HCT116 (cell line): Measurements from ENCODE around the gene AOC2. TPM values are rescaled to one million over a fixed set of nuclear protein-coding genes. Genes with fewer than 3 reads are reported as not detected.

ENCODE experiments used
- ATAC-seq: fragments of 200-7000 bp; cut with Tn5 transposase; 2 replicates; pipeline ENCODE4 v1.9.1; 2020; ENCODE audit warnings: mild to moderate bottlenecking, moderate library complexity
- BruUV-seq: library from RNA; stranded (reverse); fragments of 400-500 nt; replicated peaks from 2 replicates; lab custom pipeline; 2021; lab: Mats Ljungman, UMichigan
- CTCF ChIA-PET: fragments of 300-600 bp; sonication (Branson Sonifier 250); formaldehyde crosslinking; loops from one replicate; lab custom pipeline; 2021; ENCODE audit warnings: antibody characterized with exemption; lab: Charles Lee
- POLR2A ChIA-PET: fragments of 300-600, 350-600 bp; sonication (Branson Sonifier 250); formaldehyde crosslinking; loops from one replicate; lab custom pipeline; 2021; ENCODE audit warnings: antibody characterized with exemption; lab: Charles Lee
- RAD21 ChIA-PET, 2 experiments: fragments of 300-600 bp; sonication (Branson Sonifier 250); formaldehyde crosslinking; loops; one replicate each; lab custom pipeline; 2023; ENCODE audit warnings: low total read pairs in 2 of 2; ENCODE audit not compliant: uncharacterized antibody in 2 of 2, unreplicated experiment in 2 of 2, low non-redundant PET in 1 of 2; lab: Charles Lee
- DNase-seq: peaks from one replicate; pipeline ENCODE4 v3.0.0-alpha.2; 2010; ENCODE audit warnings: low read depth, low spot score
- H2AFZ ChIP-seq: fragments of 200-600 bp; shearing (Covaris generic), sonication (generic); 2 replicates; pipeline ENCODE4 v1.6.1; 2017; ENCODE audit warnings: low read depth, mixed run types, mixed read lengths, antibody characterized with exemption, low read length; ENCODE audit not compliant: poor library complexity, severe bottlenecking
- H3K27ac ChIP-seq: 2 replicates; pipeline ENCODE4 v1.5.1; 2012; ENCODE audit warnings: low read depth, low read length
- H3K27me3 ChIP-seq: fragments of 200-600 bp; sonication (generic); 2 replicates; pipeline ENCODE4 v1.6.1; 2016; ENCODE audit warnings: mixed run types, low read length, mixed read lengths; ENCODE audit not compliant: insufficient read depth
- H3K36me3 ChIP-seq, 2 experiments: fragments of 200-500 bp in 1 of 2; fragments of 200-600 bp in 1 of 2; sonication (Bioruptor generic) in 1 of 2; sonication (generic) in 1 of 2; 2 replicates each; pipeline versions ENCODE4 v1.5.1 to v1.6.1; 2014 to 2016; ENCODE audit warnings: low read length in 2 of 2, inconsistent platforms in 1 of 2, mixed read lengths in 1 of 2, mixed run types in 1 of 2; ENCODE audit not compliant: insufficient read depth in 2 of 2, control insufficient read depth in 1 of 2
- H3K4me1 ChIP-seq, 2 experiments: fragments of 200-600 bp in 1 of 2; sonication (generic) in 1 of 2; 2 replicates each; pipeline versions ENCODE4 v1.5.1 to v1.6.1; 2012 to 2017; ENCODE audit warnings: low read length in 2 of 2, inconsistent platforms in 1 of 2, mild to moderate bottlenecking in 1 of 2, mixed read lengths in 1 of 2, mixed run types in 1 of 2, moderate library complexity in 1 of 2; ENCODE audit not compliant: insufficient read depth in 2 of 2, control insufficient read depth in 1 of 2
- H3K4me2 ChIP-seq: fragments of 200-600 bp; sonication (generic); 2 replicates; pipeline ENCODE4 v1.6.1; 2017; ENCODE audit warnings: mixed run types, low read length, mixed read lengths
- H3K4me3 ChIP-seq, 2 experiments: fragments of 200-600 bp in 1 of 2; sonication (generic) in 1 of 2; replicated peaks in 1 of 2; 2 replicates each; pipeline ENCODE4 v1.5.1; 2011 to 2016; ENCODE audit warnings: low read length in 2 of 2, control low read depth in 1 of 2, low read depth in 1 of 2, mild to moderate bottlenecking in 1 of 2, mixed read lengths in 1 of 2, mixed run types in 1 of 2
- H3K79me2 ChIP-seq: fragments of 200-600 bp; sonication (generic); 2 replicates; pipeline ENCODE4 v1.6.1; 2017; ENCODE audit warnings: mild to moderate bottlenecking, mixed run types, low read length, moderate library complexity, mixed read lengths; ENCODE audit not compliant: insufficient read depth
- H3K9ac ChIP-seq: fragments of 200-600 bp; sonication (generic); 2 replicates; pipeline ENCODE4 v1.6.1; 2016; ENCODE audit warnings: low read length, mixed read lengths
- H3K9me2 ChIP-seq: fragments of 200-600 bp; sonication (generic), shearing (Covaris generic); 2 replicates; pipeline ENCODE4 v1.6.1; 2017; ENCODE audit warnings: mixed run types, mild to moderate bottlenecking, moderate library complexity; ENCODE audit not compliant: insufficient read depth
- H3K9me3 ChIP-seq, 2 experiments: fragments of 200-500 bp in 1 of 2; fragments of 200-600 bp in 1 of 2; sonication (Bioruptor generic) in 1 of 2; sonication (generic) in 1 of 2; 2 replicates each; pipeline ENCODE4 v1.6.1; 2014 to 2017; ENCODE audit warnings: low read length in 2 of 2, mixed read lengths in 2 of 2, inconsistent platforms in 1 of 2, low read depth in 1 of 2, mild to moderate bottlenecking in 1 of 2, mixed run types in 1 of 2, moderate library complexity in 1 of 2; ENCODE audit not compliant: control insufficient read depth in 1 of 2, insufficient read depth in 1 of 2
- H4K20me1 ChIP-seq: fragments of 200-600 bp; sonication (generic), shearing (Covaris generic); 2 replicates; pipeline ENCODE4 v1.6.1; 2017; ENCODE audit warnings: mixed run types, mild to moderate bottlenecking, moderate library complexity; ENCODE audit not compliant: insufficient read depth
- EGR1 ChIP-seq: IDR thresholded peaks from 2 replicates; pipeline ENCODE4 v1.6.1; 2012; ENCODE audit warnings: low read depth
- FOSL1 ChIP-seq: IDR thresholded peaks from 2 replicates; pipeline ENCODE4 v1.6.1; 2012; ENCODE audit warnings: low read depth
- MAX ChIP-seq: IDR thresholded peaks from 2 replicates; pipeline ENCODE4 v1.6.1; 2012
- SIN3A ChIP-seq: IDR thresholded peaks from 2 replicates; pipeline ENCODE4 v1.6.1; 2012; ENCODE audit warnings: low read depth
- SP1 ChIP-seq: IDR thresholded peaks from 2 replicates; pipeline ENCODE4 v1.6.1; 2012; ENCODE audit warnings: low read depth
- TCF7L2 ChIP-seq: IDR thresholded peaks from 2 replicates; pipeline ENCODE4 v1.7.0; 2011; ENCODE audit warnings: borderline replicate concordance, inconsistent platforms; ENCODE audit not compliant: insufficient read depth, insufficient read length; ENCODE audit errors: extremely low read depth
- intact Hi-C: fragments of 100-400 bp; cut with micrococcal nuclease; formaldehyde crosslinking; loops from 2 replicates; pipeline ENCODE4 v1.10.0; 2022
- total RNA-seq: library from RNA; stranded (reverse); gene quantifications from one replicate; pipeline ENCODE4 v1.2.1, GENCODE V29; 2021; ENCODE audit not compliant: unreplicated experiment
- TF ChIP-seq, protein P1 (sequence below): IDR thresholded peaks from 2 replicates; pipeline ENCODE4 v1.6.1; 2012; ENCODE audit warnings: low read depth

The AOC2 gene
- total RNA-seq, 1 experiment from 2014 or later: 8.0 TPM

GRCh38 chr17:42849451-42850181, 5.2 kb downstream of the AOC2 start:
- ChIA-PET CTCF (no interaction called here), POLR2A (no interaction called here), RAD21 (no interaction called here)
- no peak for TF ChIP-seq EGR1
- no peak for TF ChIP-seq MAX
- no peak for TF ChIP-seq FOSL1
- TF ChIP-seq SP1: no peak
- TF ChIP-seq, protein P1, sequence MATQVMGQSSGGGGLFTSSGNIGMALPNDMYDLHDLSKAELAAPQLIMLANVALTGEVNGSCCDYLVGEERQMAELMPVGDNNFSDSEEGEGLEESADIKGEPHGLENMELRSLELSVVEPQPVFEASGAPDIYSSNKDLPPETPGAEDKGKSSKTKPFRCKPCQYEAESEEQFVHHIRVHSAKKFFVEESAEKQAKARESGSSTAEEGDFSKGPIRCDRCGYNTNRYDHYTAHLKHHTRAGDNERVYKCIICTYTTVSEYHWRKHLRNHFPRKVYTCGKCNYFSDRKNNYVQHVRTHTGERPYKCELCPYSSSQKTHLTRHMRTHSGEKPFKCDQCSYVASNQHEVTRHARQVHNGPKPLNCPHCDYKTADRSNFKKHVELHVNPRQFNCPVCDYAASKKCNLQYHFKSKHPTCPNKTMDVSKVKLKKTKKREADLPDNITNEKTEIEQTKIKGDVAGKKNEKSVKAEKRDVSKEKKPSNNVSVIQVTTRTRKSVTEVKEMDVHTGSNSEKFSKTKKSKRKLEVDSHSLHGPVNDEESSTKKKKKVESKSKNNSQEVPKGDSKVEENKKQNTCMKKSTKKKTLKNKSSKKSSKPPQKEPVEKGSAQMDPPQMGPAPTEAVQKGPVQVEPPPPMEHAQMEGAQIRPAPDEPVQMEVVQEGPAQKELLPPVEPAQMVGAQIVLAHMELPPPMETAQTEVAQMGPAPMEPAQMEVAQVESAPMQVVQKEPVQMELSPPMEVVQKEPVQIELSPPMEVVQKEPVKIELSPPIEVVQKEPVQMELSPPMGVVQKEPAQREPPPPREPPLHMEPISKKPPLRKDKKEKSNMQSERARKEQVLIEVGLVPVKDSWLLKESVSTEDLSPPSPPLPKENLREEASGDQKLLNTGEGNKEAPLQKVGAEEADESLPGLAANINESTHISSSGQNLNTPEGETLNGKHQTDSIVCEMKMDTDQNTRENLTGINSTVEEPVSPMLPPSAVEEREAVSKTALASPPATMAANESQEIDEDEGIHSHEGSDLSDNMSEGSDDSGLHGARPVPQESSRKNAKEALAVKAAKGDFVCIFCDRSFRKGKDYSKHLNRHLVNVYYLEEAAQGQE: no peak
- TF ChIP-seq SIN3A: no peak
- TF ChIP-seq TCF7L2: no peak
- no peak for DNase-seq
- H3K79me2 ChIP-seq: no peaks in the 10 kb centered on the region
- H3K9ac ChIP-seq: no peak overlapping the region
- no peaks in the 10 kb centered on the region for H3K9me3 ChIP-seq
- BruUV-seq: no TSS peak
- no peaks in the 10 kb centered on the region for H3K9me2 ChIP-seq
- H3K4me2 ChIP-seq: no peak overlapping the region
- no peaks in the 10 kb centered on the region for H3K27me3 ChIP-seq
- H3K36me3 ChIP-seq: peaks cover 6 to 13% of the 10 kb centered on the region in 2 experiments; a peak in 2 of 4 replicates
- 0 out of 2 replicates have a peak, but pooled peaks have one; percentile 8 for ATAC-seq
- no peak overlapping the region for H2AFZ ChIP-seq
- H4K20me1 ChIP-seq: no peaks in the 10 kb centered on the region
- H3K4me1 ChIP-seq: no peaks in the 10 kb centered on the region
- no peak overlapping the region for H3K4me3 ChIP-seq
- intact Hi-C loops: no loop called here
- no peak overlapping the region for H3K27ac ChIP-seq
